ENCODE data around the gene CLIP4. TPM values are rescaled to one million over a fixed set of nuclear protein-coding genes. Genes with fewer than 3 reads are reported as not detected.

CLIP4 gene
- total RNA-seq, 1 experiment from 2014 or later, result 134 TPM

DNA sequence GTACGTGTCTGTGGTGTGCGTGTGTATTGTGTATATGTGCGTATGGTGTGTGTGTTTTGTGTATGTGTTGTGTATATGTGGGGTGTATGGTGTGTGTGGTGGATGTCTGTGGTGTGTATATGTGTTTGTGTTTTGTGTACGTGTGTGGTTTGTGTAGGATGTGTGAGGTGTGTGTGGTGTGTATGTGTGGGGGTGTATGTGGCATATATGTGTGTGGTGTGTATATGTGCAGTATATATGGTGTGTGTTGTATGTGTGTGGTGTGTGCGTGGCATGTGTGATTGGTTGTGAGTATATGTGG, 101.3 kb downstream of the CLIP4 start:
- Histone ChIP-seq H3K9me2 (ENCODE audit: insufficient read depth) (no peaks in the 10 kb centered on the region), H2AFZ (no peak overlapping the region), H3F3A (ENCODE audit: insufficient read depth, low read depth) (no peaks in the 10 kb centered on the region; the same call in 1 of the 2 replicates), H3K27me3 (ENCODE audit: insufficient read depth, low read depth) (0 out of 2 replicates have a peak, but pooled peaks cover 7% of the 10 kb centered on the region), H3K4me2 (no peak overlapping the region), H3K79me2 (ENCODE audit: low read depth) (no peaks in the 10 kb centered on the region), H3K9me3 (ENCODE audit: insufficient read depth, low read depth) (no peaks in the 10 kb centered on the region), H3K4me1 (replicated peaks; ENCODE audit: insufficient read depth) (no peaks in the 10 kb centered on the region), H3K36me3 (ENCODE audit: low read depth) (no peaks in the 10 kb centered on the region), H4K20me1 (ENCODE audit: insufficient read depth) (no peaks in the 10 kb centered on the region), H3K4me3 (no peak overlapping the region), H3K27ac (no peak overlapping the region)
- CTCF ChIA-PET, result no interaction called here
- intact Hi-C loops (cut with micrococcal nuclease; ENCODE audit: unreplicated experiment), result no loop called here
- TF ChIP-seq, protein P1, sequence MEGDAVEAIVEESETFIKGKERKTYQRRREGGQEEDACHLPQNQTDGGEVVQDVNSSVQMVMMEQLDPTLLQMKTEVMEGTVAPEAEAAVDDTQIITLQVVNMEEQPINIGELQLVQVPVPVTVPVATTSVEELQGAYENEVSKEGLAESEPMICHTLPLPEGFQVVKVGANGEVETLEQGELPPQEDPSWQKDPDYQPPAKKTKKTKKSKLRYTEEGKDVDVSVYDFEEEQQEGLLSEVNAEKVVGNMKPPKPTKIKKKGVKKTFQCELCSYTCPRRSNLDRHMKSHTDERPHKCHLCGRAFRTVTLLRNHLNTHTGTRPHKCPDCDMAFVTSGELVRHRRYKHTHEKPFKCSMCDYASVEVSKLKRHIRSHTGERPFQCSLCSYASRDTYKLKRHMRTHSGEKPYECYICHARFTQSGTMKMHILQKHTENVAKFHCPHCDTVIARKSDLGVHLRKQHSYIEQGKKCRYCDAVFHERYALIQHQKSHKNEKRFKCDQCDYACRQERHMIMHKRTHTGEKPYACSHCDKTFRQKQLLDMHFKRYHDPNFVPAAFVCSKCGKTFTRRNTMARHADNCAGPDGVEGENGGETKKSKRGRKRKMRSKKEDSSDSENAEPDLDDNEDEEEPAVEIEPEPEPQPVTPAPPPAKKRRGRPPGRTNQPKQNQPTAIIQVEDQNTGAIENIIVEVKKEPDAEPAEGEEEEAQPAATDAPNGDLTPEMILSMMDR (conservative IDR thresholded peaks at IDR 0.05), result no peak
- TF ChIP-seq EZH2 (IDR thresholded peaks at IDR 0.05; ENCODE audit: low read depth), result no peak
- DNase-seq, result no peak
- POLR2A ChIA-PET (ENCODE audit: unreplicated experiment), result no interaction called here
- BruUV-seq (replicated peaks), result no TSS peak

DNA sequence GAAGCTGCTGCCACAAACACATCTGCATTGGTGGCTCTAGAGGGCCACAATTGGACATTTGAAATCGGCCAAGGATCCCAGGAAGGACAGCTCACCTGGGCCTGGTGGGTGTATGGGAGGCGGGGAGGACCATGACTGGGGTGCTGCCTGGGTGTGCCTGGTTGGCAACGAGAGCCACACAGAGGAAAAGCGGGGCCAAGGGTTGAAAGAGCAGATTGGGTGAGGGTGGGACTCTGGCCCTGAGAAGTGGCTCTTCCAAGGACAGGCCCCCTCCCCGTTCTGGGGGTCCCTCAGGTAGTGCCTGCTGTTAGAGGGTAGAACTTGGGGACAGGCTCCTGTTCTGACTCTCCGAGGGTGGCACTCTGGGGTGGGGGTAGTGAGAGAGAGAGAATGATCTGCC, 102.9 kb downstream of the CLIP4 start:
- H3K4me3 ChIP-seq, result no peak overlapping the region
- no peaks in the 10 kb centered on the region for H4K20me1 ChIP-seq (ENCODE audit: insufficient read depth)
- no peaks in the 10 kb centered on the region for H3K79me2 ChIP-seq (ENCODE audit: low read depth)
- no peak for DNase-seq
- no peak for TF ChIP-seq EZH2 (IDR thresholded peaks at IDR 0.05; ENCODE audit: low read depth)
- TF ChIP-seq, protein P1 (conservative IDR thresholded peaks at IDR 0.05), result no peak
- no TSS peak for BruUV-seq (replicated peaks)
- ChIA-PET CTCF (no interaction called here), POLR2A (ENCODE audit: unreplicated experiment) (no interaction called here)
- no peaks in the 10 kb centered on the region for H3K9me3 ChIP-seq (ENCODE audit: insufficient read depth, low read depth)
- H3K9me2 ChIP-seq (ENCODE audit: insufficient read depth), result no peaks in the 10 kb centered on the region
- H3K27ac ChIP-seq, result no peak overlapping the region
- no peaks in the 10 kb centered on the region for H3F3A ChIP-seq (ENCODE audit: insufficient read depth, low read depth)
- H3K4me1 ChIP-seq (replicated peaks; ENCODE audit: insufficient read depth), result no peaks in the 10 kb centered on the region
- no peaks in the 10 kb centered on the region for H3K36me3 ChIP-seq (ENCODE audit: low read depth)
- no peak overlapping the region for H2AFZ ChIP-seq
- intact Hi-C loops (cut with micrococcal nuclease; ENCODE audit: unreplicated experiment), result no loop called here
- no peak overlapping the region for H3K4me2 ChIP-seq
- 0 out of 2 replicates have a peak, but pooled peaks cover 7% of the 10 kb centered on the region for H3K27me3 ChIP-seq (ENCODE audit: insufficient read depth, low read depth)

DNA sequence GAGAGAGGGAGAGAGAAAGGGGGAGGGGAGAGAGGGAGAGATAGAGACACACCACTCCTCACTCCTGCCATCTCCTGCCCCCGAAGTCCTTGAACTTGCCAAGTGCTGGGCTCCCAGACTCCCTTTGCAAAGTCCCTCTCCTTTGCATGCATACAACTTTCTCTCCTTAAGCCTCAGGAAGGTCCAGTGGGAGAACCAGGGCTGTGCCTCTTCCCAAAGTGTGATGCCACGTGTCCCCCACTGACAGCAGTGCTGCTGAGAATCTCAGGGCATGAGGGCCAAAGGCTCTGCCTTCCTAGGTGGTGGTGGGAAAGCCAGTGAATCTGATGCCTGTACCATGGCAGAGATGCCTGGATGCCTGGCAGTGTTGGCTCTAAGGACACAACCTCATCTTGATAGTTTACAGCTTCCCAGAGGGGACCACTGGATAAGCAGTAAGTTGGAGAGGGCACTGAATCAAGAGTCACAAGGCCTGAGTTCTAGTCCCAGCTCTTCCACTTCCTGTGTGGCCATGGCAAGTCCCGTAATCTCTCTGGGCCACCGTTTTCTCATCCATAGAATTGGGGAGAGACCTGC, 103.4 kb downstream of the CLIP4 start:
- ChIA-PET CTCF (no interaction called here), POLR2A (ENCODE audit: unreplicated experiment) (no interaction called here)
- no peak overlapping the region for H3K4me3 ChIP-seq
- H4K20me1 ChIP-seq (ENCODE audit: insufficient read depth), result no peaks in the 10 kb centered on the region
- no peaks in the 10 kb centered on the region for H3K79me2 ChIP-seq (ENCODE audit: low read depth)
- TF ChIP-seq EZH2 (IDR thresholded peaks at IDR 0.05; ENCODE audit: low read depth), result no peak
- TF ChIP-seq, protein P1 (conservative IDR thresholded peaks at IDR 0.05), result no peak
- 0 out of 2 replicates have a peak, but pooled peaks cover 7% of the 10 kb centered on the region for H3K27me3 ChIP-seq (ENCODE audit: insufficient read depth, low read depth)
- H3K4me2 ChIP-seq, result no peak overlapping the region
- H3K27ac ChIP-seq, result no peak overlapping the region
- no peaks in the 10 kb centered on the region for H3K36me3 ChIP-seq (ENCODE audit: low read depth)
- no peaks in the 10 kb centered on the region for H3K9me3 ChIP-seq (ENCODE audit: insufficient read depth, low read depth)
- no peaks in the 10 kb centered on the region for H3K9me2 ChIP-seq (ENCODE audit: insufficient read depth)
- H3F3A ChIP-seq (ENCODE audit: insufficient read depth, low read depth), result no peaks in the 10 kb centered on the region
- intact Hi-C loops (cut with micrococcal nuclease; ENCODE audit: unreplicated experiment), result no loop called here
- DNase-seq, result no peak
- BruUV-seq (replicated peaks), result no TSS peak
- peaks cover 5% of the 10 kb centered on the region; the same call in 1 of the 2 replicates for H3K4me1 ChIP-seq (replicated peaks; ENCODE audit: insufficient read depth)
- H2AFZ ChIP-seq, result no peak overlapping the region

Measured in PC-9 (cell line).